HepG2 (cell line): ENCODE measurements around the gene LINC00237. TPM values are rescaled to one million over a fixed set of nuclear protein-coding genes. Genes with fewer than 3 reads are reported as not detected.

Experiments used
- ASH2L ChIP-seq: fragments of 300-600, 200-600 bp; sonication (generic); IDR thresholded peaks from 2 replicates; pipeline ENCODE4 v1.7.0; 2017; ENCODE audit warnings: low read depth, mild to moderate bottlenecking, moderate library complexity, mixed read lengths, low read length; ENCODE audit not compliant: insufficient read length
- BHLHE40 ChIP-seq: IDR thresholded peaks from 2 replicates; pipeline ENCODE4 v1.6.1; 2011; ENCODE audit warnings: low read length, improper control_type of control experiment
- BRF2 ChIP-seq: sonication (generic); formaldehyde crosslinking; IDR thresholded peaks from 2 replicates; pipeline ENCODE4 v1.8.1; 2022; ENCODE audit warnings: mild to moderate bottlenecking, missing genetic modification reagents
- DMAP1 ChIP-seq: IDR thresholded peaks from 2 replicates; pipeline ENCODE4 v1.6.1; 2016
- DZIP1 ChIP-seq: sonication (generic); formaldehyde crosslinking; IDR thresholded peaks from 2 replicates; pipeline ENCODE4 v1.5.0; 2020; ENCODE audit warnings: mild to moderate bottlenecking, missing genetic modification reagents
- FOXA3 ChIP-seq: IDR thresholded peaks from 2 replicates; pipeline ENCODE4 v1.6.1; 2016; ENCODE audit warnings: missing genetic modification reagents, missing compliant biosample characterization
- HNRNPLL ChIP-seq: fragments of 200-400 bp; formaldehyde crosslinking; IDR thresholded peaks from 2 replicates; pipeline ENCODE4 v1.6.1; 2017; ENCODE audit warnings: mild to moderate bottlenecking, low read depth, low read length; ENCODE audit not compliant: poor library complexity, severe bottlenecking
- HOMEZ ChIP-seq: IDR thresholded peaks from 2 replicates; pipeline ENCODE4 v1.6.1; 2016; ENCODE audit warnings: low read depth
- KDM5A ChIP-seq: fragments of 200-600 bp; sonication (generic); IDR thresholded peaks from 2 replicates; pipeline ENCODE4 v1.7.0; 2018; ENCODE audit warnings: antibody characterized with exemption, mild to moderate bottlenecking, low read length, borderline replicate concordance
- NR2F2 ChIP-seq: IDR thresholded peaks from 2 replicates; pipeline ENCODE4 v1.6.1; 2012; ENCODE audit warnings: low read depth, inconsistent platforms, borderline replicate concordance
- SMAD9 ChIP-seq: sonication (generic); formaldehyde crosslinking; IDR thresholded peaks from 2 replicates; pipeline ENCODE4 v1.5.1; 2020; ENCODE audit warnings: mild to moderate bottlenecking, missing genetic modification reagents
- THAP11 ChIP-seq: IDR thresholded peaks from 2 replicates; pipeline ENCODE4 v1.6.1; 2016; ENCODE audit warnings: missing biosample characterization, missing genetic modification reagents
- TRIM22 ChIP-seq: fragments of 450-650 bp; IDR thresholded peaks from 2 replicates; pipeline ENCODE4 v1.6.1; 2017
- ZBTB3 ChIP-seq: sonication (generic); formaldehyde crosslinking; IDR thresholded peaks from 2 replicates; pipeline ENCODE4 v1.4.0; 2020; ENCODE audit warnings: low read depth, mild to moderate bottlenecking, moderate library complexity, missing genetic modification reagents, borderline replicate concordance
- ZNF18 ChIP-seq: sonication (generic); formaldehyde crosslinking; IDR thresholded peaks from 2 replicates; pipeline ENCODE4 v1.8.0; 2022; ENCODE audit warnings: mild to moderate bottlenecking, missing genetic modification reagents; ENCODE audit not compliant: insufficient replicate concordance
- ZNF337 ChIP-seq: sonication (generic); formaldehyde crosslinking; IDR thresholded peaks from 2 replicates; pipeline ENCODE4 v1.5.1; 2020; ENCODE audit warnings: missing genetic modification reagents, low read depth, mild to moderate bottlenecking, borderline replicate concordance
- ZNF446 ChIP-seq: sonication (generic); formaldehyde crosslinking; IDR thresholded peaks from 2 replicates; pipeline ENCODE4 v1.5.0; 2020; ENCODE audit warnings: mild to moderate bottlenecking, missing genetic modification reagents
- ZNF605 ChIP-seq: sonication (generic); formaldehyde crosslinking; IDR thresholded peaks from 2 replicates; pipeline ENCODE4 v1.8.0; 2022; ENCODE audit warnings: mild to moderate bottlenecking, missing genetic modification reagents
- ZNF619 ChIP-seq: sonication (generic); formaldehyde crosslinking; IDR thresholded peaks from 2 replicates; pipeline ENCODE4 v1.4.0; 2020; ENCODE audit warnings: mild to moderate bottlenecking, missing genetic modification reagents
- polyA plus RNA-seq, 8 experiments: library from polyadenylated mRNA; depleted of rRNA in 3 of 8; stranded (reverse) in 7 of 8; unstranded in 1 of 8; fragments of >200 nt; fragmentation: Illumina TruSeq in 4 of 8; extraction: Trizol in 4 of 8; gene quantifications; 2 replicates each; pipeline versions ENCODE4 v1.2.1 to v1.2.3, GENCODE V29; 2011 to 2016; ENCODE audit warnings: low read depth in 4 of 8, missing spikeins in 1 of 8, mixed read lengths in 1 of 8; ENCODE audit not compliant: insufficient read depth in 1 of 8
- total RNA-seq, 5 experiments: library from RNA; depleted of rRNA; stranded (reverse); fragments of >200 nt; fragmentation: Illumina TruSeq; extraction: Trizol; gene quantifications; 2 replicates each; pipeline ENCODE4 v1.2.3, GENCODE V29; 2016; ENCODE audit warnings: low read depth in 1 of 5
- TF ChIP-seq, protein P1 (sequence below): sonication (generic); formaldehyde crosslinking; IDR thresholded peaks from 2 replicates; pipeline ENCODE4 v1.8.0; 2022; ENCODE audit warnings: low read depth, missing genetic modification reagents

LINC00237 gene
- total and polyA plus RNA-seq, 2 of the 13 experiments (the other 11 are each of a cell fraction or from before 2014, with no cell fraction given), result not detected

DNA sequence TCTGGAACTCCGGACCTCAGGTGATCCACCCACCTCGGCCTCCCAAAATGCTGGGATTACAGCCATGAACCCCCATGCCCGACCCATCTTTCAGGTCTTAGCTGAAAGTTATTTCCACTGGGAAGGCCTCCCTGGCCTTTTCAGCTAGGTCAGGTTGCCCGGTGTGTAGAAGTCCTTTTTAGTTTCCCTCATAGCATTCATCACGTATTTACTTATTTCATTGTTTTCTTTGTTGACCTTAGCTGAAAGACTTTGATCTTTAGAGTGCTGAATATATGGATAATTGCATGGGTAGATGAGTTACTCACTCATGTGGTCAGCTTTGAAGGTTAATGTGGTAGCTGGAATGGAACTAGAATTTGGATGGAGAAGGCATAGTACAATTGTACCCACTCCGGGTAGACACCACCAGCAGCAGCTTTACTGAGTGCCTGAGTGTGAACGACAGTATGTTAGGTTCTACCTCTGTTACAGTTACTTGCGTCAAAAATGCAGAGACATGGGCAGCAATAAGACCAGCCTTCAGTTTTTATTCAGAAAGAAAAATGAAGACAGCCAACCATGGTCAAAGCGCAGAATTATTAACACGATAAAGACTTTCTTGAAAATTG is 28.8 kb upstream of the LINC00237 start (continued):
- TF ChIP-seq ZNF605 (CRISPR knock-in tag) (no peak), ZBTB3 (CRISPR knock-in tag) (peak; percentile 48; the same call in 1 of the 2 replicates), ZNF619 (CRISPR knock-in tag) (no peak), BRF2 (no peak), NR2F2 (peak; percentile 91; the same call in 1 of the 2 replicates), ZNF18 (CRISPR knock-in tag) (peak; percentile 50), BHLHE40 (peak; percentile 74; the same call in 1 of the 2 replicates), ZNF337 (CRISPR knock-in tag) (0 out of 2 replicates have a peak, but pooled peaks have one; percentile 44), HNRNPLL (no peak), FOXA3 (CRISPR knock-in tag) (peak; percentile 100), ASH2L (peak; percentile 98), KDM5A (peak; percentile 73; the same call in 1 of the 2 replicates), DZIP1 (CRISPR knock-in tag) (no peak), TRIM22 (no peak), THAP11 (peak; percentile 86), SMAD9 (CRISPR knock-in tag) (no peak), DMAP1 (CRISPR knock-in tag) (peak; percentile 88), HOMEZ (CRISPR knock-in tag) (peak; percentile 98), ZNF446 (no peak)
- TF ChIP-seq, protein P1, sequence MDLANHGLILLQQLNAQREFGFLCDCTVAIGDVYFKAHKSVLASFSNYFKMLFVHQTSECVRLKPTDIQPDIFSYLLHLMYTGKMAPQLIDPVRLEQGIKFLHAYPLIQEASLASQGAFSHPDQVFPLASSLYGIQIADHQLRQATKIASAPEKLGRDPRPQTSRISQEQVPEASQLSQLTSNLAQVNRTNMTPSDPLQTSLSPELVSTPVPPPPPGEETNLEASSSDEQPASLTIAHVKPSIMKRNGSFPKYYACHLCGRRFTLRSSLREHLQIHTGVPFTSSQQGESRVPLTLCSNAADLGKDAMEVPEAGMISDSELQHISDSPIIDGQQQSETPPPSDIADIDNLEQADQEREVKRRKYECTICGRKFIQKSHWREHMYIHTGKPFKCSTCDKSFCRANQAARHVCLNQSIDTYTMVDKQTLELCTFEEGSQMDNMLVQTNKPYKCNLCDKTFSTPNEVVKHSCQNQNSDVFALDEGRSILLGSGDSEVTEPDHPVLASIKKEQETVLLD (CRISPR knock-in tag), result no peak
